ENCODE data around the gene GHRH.

DNA sequence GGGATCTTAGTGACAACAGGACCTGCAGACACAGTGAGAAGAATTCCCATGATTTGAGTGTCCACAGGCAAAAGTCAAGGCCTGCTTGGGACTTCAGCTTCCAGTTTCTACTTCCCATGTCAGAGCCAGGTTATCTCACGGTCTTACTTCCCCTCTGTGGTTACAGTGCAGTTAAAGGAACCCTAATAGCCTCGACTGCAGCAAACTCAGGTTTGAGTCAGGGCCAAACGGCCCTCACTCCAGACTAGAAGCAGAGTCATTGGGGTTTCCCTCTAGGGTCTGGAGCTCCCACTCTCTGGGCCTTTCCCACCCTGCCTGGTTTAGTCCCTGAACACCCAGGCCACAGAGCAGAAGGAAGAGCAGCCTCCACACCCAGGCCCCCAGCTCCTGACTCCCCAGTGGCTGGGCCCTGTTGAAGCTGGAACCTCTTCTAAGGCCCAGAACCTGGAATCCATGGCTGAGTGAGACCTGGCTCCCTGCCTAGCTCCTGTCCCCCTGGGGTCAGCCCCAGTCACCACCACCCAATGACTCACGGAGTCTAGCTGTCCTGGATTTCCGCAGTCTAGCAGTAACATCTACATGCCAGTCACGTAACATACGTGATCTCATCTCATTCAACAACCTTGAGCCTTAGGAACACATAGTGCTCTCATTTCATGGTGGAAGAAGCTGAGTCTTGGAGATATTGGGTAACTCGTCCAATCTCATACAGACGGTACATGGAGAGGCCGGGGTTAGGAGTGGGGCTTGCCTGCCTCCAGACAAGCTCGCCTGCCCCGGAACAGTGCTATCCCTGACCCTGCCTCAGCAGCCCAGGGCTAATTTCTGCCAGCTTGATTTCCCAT is 9.2 kb upstream of the GHRH start:
- TF ChIP-seq, protein P1, sequence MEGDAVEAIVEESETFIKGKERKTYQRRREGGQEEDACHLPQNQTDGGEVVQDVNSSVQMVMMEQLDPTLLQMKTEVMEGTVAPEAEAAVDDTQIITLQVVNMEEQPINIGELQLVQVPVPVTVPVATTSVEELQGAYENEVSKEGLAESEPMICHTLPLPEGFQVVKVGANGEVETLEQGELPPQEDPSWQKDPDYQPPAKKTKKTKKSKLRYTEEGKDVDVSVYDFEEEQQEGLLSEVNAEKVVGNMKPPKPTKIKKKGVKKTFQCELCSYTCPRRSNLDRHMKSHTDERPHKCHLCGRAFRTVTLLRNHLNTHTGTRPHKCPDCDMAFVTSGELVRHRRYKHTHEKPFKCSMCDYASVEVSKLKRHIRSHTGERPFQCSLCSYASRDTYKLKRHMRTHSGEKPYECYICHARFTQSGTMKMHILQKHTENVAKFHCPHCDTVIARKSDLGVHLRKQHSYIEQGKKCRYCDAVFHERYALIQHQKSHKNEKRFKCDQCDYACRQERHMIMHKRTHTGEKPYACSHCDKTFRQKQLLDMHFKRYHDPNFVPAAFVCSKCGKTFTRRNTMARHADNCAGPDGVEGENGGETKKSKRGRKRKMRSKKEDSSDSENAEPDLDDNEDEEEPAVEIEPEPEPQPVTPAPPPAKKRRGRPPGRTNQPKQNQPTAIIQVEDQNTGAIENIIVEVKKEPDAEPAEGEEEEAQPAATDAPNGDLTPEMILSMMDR (IDR thresholded peaks at IDR 0.05): no peak
- TF ChIP-seq POLR2A (IDR thresholded peaks at IDR 0.05): no peak
